ENCODE results near the gene FUOM.
A peak's percentile ranks its signal among the peaks of the same experiment; 100 is the strongest.

The FUOM gene

DNA sequence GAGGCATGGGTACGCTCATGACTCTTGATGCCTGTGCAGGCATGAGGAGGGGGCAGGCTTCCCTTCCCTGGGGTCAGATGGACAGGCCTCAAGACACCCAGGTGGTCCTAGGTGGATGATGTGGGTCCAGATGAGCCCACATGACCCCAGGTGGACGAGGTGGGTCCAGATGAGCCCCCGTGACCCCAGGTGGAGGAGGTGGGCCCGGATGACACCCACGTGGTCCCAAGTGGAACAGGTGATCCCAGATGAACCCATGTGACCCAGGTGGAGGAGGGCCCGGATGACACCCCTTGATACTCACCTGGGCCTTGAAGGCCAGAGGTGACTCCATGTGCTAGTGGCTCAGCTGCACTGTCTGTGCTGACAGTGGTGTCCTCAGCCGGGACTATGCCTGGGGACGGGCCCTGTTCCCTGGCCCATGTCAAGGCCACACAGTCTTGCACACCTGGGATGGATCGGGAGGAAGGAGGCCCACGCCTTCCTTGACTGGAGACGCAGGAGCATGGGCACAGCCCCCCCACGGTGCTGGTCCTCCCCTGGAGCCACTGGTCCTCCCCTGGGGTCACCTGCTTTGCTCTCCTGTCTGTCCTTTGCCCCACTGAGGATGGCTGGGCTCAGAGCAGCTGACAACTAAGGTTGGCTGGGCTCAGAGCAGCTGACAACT is 7.4 kb downstream of the FUOM start:
- DNase-seq (ENCODE audit: low spot score): no peak

DNA sequence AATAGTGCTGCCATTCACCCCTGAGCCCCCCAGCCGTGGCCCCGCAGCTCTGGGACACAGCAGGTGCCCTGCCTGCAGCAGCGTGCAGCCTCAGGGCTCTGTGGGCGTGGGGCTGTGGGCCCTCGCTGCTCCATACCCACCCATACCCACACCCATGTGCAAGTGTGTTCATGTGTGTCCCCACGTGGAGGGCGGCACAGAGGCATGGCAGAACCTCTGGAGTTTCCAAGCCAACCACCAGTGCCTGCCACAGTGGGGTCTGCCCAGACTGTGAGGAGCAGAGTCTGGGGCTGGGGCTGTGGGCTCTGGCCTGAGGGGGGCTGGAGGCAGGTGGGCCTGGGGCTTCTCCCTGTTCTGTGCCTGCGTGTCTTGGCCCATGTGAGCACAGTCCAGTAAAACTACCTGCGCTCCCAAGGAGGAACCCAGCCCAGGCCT is 8.2 kb downstream of the FUOM start:
- DNase-seq (ENCODE audit: low spot score): no peak

DNA sequence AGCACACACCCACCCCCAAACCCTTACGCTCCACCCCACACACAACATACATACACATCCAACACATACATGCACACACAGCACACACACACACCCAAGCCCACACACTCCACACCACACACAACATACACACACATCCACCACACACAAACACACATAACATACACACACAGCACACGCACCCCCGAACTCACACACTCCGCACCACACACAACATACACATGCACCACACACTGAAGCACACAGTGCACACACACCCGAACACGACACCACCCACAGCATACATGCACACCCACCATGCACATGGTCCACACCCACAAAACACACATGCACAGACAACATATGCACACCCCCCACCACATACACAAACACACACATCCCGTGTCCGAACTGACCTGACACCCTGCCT is 8.7 kb downstream of the FUOM start:
- no peak for DNase-seq (ENCODE audit: low spot score)

- DNase-seq (ENCODE audit: low spot score): no peak
Measured at GRCh38 chr10:133347710-133348517, 9.9 kb downstream of the FUOM start.

DNA sequence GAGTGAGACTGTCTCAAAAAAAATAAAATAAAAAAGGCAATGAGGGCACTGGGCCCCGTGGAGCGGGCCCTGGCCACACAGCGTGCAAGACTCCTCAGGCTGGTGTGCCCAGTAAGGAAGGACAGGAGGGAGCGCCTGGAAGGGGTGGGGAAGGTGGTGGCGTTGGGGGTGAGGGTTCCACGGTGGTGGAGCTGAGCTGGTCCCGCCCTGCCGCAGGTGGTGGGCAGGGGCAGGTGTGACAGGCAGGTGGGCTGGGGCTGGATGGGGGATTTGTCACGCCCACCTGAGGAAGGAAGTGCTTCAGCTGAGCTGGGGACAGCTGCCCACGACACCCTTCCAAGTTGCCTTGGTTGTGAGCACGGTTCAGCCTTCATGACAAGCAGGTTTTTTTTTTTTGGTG is 11.4 kb downstream of the FUOM start:
- DNase-seq (ENCODE audit: low spot score): no peak

- DNase-seq (ENCODE audit: low spot score): no peak
Measured at GRCh38 chr10:133344236-133344635, 13.6 kb downstream of the FUOM start.

- no peak for DNase-seq (ENCODE audit: low spot score)
Measured at GRCh38 chr10:133343558-133343957, 14.3 kb downstream of the FUOM start.

- DNase-seq (ENCODE audit: low spot score): no peak
Measured at GRCh38 chr10:133342942-133343341, 14.9 kb downstream of the FUOM start.

DNA sequence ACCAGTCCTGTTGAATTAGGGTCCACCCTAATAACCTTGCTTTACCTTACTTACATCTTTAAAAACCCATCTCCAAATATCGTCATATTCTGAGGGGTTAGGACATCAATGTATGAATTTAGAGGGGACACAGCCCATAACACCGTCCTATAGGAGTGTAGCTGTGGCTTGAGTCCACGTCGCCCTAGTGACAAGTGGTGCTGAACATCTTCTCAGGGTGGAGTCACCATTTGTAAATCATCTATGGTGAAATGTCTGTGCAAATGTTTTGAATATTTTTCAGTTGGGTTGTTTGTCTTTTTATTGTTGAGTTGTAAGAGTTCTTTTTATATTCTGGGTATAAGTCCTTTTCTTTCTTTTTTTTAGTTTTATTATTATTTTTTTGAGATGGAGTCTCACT is 15.8 kb downstream of the FUOM start:
- no peak for DNase-seq (ENCODE audit: low spot score)

DNA sequence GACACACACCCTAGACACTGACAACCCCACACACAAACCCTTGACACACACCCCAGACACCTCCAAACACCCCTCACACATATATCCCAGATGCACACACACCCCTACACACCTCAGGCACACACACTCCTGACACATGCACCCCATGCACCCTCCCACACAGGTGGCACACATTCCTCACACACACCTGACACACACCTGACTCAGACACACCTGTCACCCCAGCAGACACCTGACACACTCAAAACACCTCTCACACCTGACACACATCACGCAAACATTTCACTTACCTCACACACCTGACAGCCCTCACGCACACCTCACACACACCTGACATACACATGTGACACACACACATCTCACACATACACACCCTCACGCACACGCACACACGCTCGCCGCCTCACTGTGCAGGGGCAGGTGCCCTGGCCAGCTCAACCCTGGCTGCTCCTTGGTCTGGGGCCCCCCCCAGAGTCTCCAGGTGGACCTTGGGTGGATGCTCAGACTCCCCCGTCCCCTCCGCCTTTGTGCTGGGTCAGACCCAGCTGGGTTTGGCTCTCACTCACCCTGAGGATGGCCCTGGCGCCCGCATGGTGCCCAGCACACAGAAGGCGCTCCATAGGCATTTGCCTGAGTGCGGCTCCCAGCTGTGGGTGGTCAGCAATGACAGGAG is 18.0 kb downstream of the FUOM start:
- no peak for DNase-seq (ENCODE audit: low spot score)

DNA sequence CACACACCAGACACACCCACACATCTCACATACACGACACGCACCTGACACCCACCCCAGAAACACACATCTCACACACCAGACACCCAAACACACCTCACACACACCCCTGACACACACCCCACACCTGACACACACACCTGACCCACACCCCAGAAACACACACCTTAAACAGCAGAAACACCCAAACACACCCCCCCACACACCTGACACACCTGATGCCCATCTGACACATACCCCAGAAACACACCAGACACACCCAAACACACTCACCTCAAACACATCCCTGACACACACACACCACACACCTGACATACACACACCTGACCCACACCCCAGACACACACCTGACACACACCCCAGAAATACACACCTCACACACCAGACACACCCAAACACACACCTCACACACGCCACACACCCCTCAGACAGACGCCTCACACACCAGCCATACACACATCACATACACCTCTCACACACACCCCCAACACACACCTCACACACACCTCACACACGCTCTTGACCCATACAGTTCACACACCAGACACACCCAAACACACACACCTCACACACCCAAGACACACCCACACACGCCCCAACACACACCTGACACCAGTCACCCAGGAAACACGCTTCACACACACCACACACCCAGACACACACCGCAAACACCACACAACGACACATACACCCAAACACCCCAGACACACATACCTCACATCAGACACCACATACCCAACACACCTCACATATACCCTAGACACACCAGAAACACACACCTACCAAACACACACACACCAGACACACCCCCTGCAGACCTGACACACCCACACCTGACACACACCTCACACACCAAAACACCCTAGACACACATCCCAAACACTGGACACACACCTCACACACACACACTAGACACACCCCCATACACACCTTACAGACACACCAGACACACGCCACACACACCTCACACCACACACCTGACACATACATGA is 19.4 kb downstream of the FUOM start:
- DNase-seq (ENCODE audit: low spot score): no peak

DNA sequence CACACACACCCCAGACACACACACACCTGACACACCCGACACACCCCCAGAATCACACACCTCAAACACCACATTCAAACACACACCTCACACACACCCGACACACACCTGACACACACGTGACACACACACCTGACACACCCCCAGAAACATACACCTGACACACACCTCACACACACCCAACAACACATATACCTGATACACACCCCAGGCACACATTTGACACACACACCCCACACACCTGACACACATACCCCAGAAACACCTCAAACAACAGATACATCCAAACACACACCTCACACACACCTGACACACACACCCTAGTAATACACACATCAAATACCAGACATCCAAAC is 20.5 kb downstream of the FUOM start:
- DNase-seq (ENCODE audit: low spot score): no peak

DNA sequence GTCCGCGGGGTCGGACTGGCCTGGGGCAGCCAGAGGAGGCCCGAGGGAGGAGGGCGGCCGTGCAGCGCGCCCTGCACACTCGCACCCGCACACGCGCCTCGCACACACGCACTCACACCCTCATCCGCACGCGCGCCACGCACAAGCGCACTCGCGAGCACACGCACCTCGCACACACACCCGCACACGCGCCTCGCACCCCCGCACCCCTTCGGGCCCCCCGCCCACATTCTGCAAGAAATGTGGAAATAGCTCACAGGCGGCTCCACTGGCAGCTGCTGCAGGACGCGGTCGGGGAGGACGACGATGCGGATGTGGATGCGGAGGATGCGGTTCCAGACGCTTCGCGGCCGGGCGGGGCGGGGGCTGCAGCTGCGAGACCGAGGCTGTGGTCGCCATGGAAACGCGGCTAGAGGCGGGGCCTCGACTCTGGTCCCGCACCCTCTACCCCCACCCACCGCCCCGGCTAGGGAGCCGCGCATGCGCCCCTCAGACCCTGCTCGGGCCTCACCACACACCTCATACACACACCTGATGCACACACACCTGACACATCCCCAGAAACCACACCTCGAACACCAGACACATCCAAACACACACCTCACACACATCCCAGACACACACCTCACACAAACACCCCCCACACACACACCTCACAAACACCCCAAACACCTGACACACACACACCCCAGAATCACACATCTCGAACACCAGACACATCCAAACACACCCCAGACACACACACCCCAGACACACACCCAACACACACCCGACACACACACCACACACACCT is 21.0 kb downstream of the FUOM start, which contains the start of gene CALY:
CALY (minus strand) TSS at position 320 of the 793 bp plus-strand sequence. CDS start 7,907 bp downstream, outside the sequence.
- no peak for DNase-seq (ENCODE audit: low spot score)

GRCh38 chr10:133336118-133336576 is 21.7 kb downstream of the FUOM start:
- DNase-seq (ENCODE audit: low spot score): no peak

GRCh38 chr10:133335246-133336117 is 22.3 kb downstream of the FUOM start:
- DNase-seq (ENCODE audit: low spot score): peak; percentile 83

DNA sequence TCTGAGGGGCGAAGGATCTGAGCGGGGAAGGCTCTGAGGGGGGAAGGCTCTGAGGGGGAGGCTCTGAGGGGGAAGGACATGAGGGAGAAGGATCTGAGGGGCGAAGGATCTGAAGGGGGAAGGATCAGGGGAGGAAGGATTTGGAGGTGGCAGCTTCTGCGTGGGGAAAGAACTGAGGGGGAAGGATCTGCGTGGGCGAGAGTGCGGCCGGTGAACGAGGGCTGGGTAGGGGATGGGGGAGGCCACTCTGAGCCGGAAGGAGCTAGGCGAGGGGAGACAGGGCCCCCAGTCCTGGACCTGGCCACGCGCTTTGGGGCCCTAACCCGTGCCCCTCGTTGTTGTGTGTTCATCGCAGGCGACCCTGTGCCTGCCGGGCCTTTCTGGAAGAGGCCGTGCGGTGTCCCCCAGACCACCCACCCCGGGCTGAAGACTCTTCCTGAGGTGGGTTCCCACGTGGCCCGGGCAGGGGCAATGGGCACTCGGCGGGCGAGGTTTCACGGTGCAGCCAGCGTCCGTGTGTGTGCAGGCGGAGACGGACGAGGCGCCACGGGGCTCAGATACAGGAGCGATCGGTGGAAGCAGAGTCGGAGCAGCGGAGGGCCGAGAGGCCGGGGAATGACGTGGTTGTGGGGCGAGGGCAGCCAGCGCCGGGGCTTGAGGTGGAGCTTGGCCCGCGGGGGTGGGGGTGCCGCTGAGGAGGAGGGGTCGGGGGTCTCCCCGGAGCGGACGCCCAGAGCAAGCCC is 23.1 kb downstream of the FUOM start:
- peak; percentile 59 for DNase-seq (ENCODE audit: low spot score)

DNA sequence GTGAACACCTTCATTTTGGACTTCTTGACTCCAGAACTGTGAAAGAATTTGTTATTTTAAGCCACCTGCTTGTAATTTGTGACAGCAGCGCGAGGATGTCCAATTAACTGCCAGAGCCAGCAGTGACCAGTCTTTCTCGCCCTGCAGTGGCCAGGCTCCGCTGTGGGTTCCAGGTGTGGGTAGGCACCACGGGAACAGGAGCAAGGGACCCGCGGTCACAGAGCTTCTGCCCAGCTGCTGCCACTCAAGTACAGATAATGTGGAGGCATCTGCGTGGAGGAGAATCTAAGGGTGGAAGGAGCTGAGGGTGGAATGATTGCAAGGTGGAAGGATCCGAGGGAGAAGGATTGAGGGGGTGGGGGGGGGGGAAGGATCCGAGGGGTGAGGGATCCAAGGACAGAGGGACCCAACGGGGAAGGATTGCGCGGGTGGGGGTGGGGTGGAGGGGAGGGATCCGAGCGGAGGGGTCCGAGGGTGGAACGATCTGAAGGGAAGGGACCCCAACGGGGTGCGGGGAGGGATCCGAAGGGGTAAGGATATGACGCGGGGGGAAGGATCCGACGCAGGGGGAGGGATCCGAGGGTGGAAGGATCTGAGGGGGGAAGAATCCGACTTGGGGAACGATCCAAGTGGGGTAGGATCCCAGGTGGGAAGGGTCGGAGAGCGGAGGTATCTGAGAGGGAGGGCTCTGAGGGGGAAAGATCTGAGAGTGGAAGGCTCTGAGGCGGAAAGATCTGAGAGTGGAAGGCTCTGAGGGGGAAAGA is 24.7 kb downstream of the FUOM start:
- no peak for DNase-seq (ENCODE audit: low spot score)

- peak; percentile 92 for DNase-seq (ENCODE audit: low spot score)
Measured at GRCh38 chr10:133329491-133330202, 28.2 kb downstream of the FUOM start.

All from hepatic stellate cell (primary cell).